H1 (cell line): ENCODE measurements around the gene EFCAB6. TPM values are rescaled to one million over a fixed set of nuclear protein-coding genes. Genes with fewer than 3 reads are reported as not detected.

Experiments
- CTCF ChIA-PET: fragments of 300-600 bp; sonication (Branson Sonifier 250); formaldehyde crosslinking; loops from one replicate; lab custom pipeline; 2021; ENCODE audit not compliant: partially characterized antibody; lab: Charles Lee
- POLR2A ChIA-PET: fragments of 300-600 bp; sonication (Branson Sonifier 250); formaldehyde crosslinking; loops from one replicate; lab custom pipeline; 2021; ENCODE audit warnings: inconsistent platforms; ENCODE audit not compliant: partially characterized antibody; lab: Charles Lee
- DNase-seq, 2 experiments: peaks; one replicate each; pipeline versions ENCODE4 v3.0.0 to v3.0.0-alpha.2; 2010 to 2022; ENCODE audit warnings: low spot score in 2 of 2, low read depth in 1 of 2, mixed read lengths in 1 of 2
- FAIRE-seq: peaks from 2 replicates; lab custom pipeline; 2011; peaks lifted over from hg19 to GRCh38; lab: Jason Lieb, UNC
- H2AFZ ChIP-seq: 2 replicates; pipeline ENCODE4 v1.8.1; 2012; ENCODE audit warnings: low read length, inconsistent platforms
- H2AK5ac ChIP-seq: 2 replicates; pipeline ENCODE4 v1.6.1; 2013; ENCODE audit warnings: low read depth, low read length
- H2BK120ac ChIP-seq: replicated peaks from 2 replicates; pipeline ENCODE3; 2013; ENCODE audit warnings: low read depth, low read length, inconsistent platforms
- H2BK12ac ChIP-seq: 2 replicates; pipeline ENCODE4 v1.6.1; 2013; ENCODE audit warnings: low read depth, low read length
- H2BK15ac ChIP-seq: 2 replicates; pipeline ENCODE4 v1.6.1; 2013; ENCODE audit warnings: low read length
- H2BK20ac ChIP-seq: 2 replicates; pipeline ENCODE4 v1.6.1; 2013; ENCODE audit warnings: low read length
- H2BK5ac ChIP-seq: 2 replicates; pipeline ENCODE4 v1.6.1; 2013; ENCODE audit warnings: low read depth, low read length
- H3K14ac ChIP-seq: 2 replicates; pipeline ENCODE4 v1.6.1; 2013; ENCODE audit warnings: inconsistent platforms; ENCODE audit not compliant: insufficient read length
- H3K18ac ChIP-seq: 2 replicates; pipeline ENCODE4 v1.6.1; 2013; ENCODE audit warnings: low read length; ENCODE audit errors: extremely low read depth
- H3K23ac ChIP-seq: 2 replicates; pipeline ENCODE4 v1.6.1; 2013; ENCODE audit warnings: inconsistent platforms; ENCODE audit not compliant: insufficient read length
- H3K23me2 ChIP-seq: 2 replicates; pipeline ENCODE4 v1.6.1; 2013; ENCODE audit warnings: low read depth, low read length
- H3K27ac ChIP-seq: 2 replicates; pipeline ENCODE4 v1.6.1; 2011; ENCODE audit warnings: low read depth, low read length, inconsistent platforms
- H3K27me3 ChIP-seq, 4 experiments: replicated peaks in 1 of 4; 1 replicate in 1 of 4; 2 replicates in 3 of 4; pipeline versions ENCODE4 v1.6.1 to v1.8.1; 2011 to 2013; ENCODE audit warnings: low read length in 3 of 4, mild to moderate bottlenecking in 3 of 4, inconsistent platforms in 2 of 4, mixed read lengths in 2 of 4, moderate library complexity in 1 of 4; ENCODE audit not compliant: control insufficient read depth in 3 of 4, insufficient read depth in 3 of 4; ENCODE audit errors: extremely low read depth in 1 of 4
- H3K36me3 ChIP-seq, 4 experiments: 2 replicates each; pipeline versions ENCODE4 v1.6.1 to v1.8.1; 2011 to 2013; ENCODE audit warnings: mild to moderate bottlenecking in 4 of 4, low read length in 3 of 4, moderate library complexity in 2 of 4, control low read depth in 1 of 4, inconsistent platforms in 1 of 4; ENCODE audit not compliant: insufficient read depth in 4 of 4, control insufficient read depth in 2 of 4
- H3K4ac ChIP-seq: replicated peaks from 2 replicates; pipeline ENCODE3; 2013; ENCODE audit warnings: low read length, low read depth, mixed read lengths, inconsistent platforms; ENCODE audit not compliant: insufficient read length
- H3K4me1 ChIP-seq, 4 experiments: replicated peaks in 1 of 4; 1 replicate in 1 of 4; 2 replicates in 3 of 4; pipeline versions ENCODE4 v1.6.1 to v1.8.1; 2011 to 2013; ENCODE audit warnings: low read length in 3 of 4, inconsistent platforms in 2 of 4, mixed read lengths in 1 of 4; ENCODE audit not compliant: insufficient read depth in 4 of 4, control insufficient read depth in 3 of 4
- H3K4me2 ChIP-seq, 2 experiments: 2 replicates each; pipeline versions ENCODE4 v1.6.1 to v1.8.1; 2011 to 2013; ENCODE audit warnings: low read depth in 2 of 2, low read length in 2 of 2, control low read depth in 1 of 2, inconsistent platforms in 1 of 2, mild to moderate bottlenecking in 1 of 2; ENCODE audit not compliant: insufficient read depth in 1 of 2
- H3K4me3 ChIP-seq, 4 experiments: fragments of 200-600, 300-600 bp in 1 of 4; sonication (generic), shearing (Covaris generic), sonication (Bioruptor Twin) in 1 of 4; 2 replicates each; pipeline versions ENCODE4 v1.5.1 to v1.8.1; 2011 to 2016; ENCODE audit warnings: low read length in 4 of 4, low read depth in 3 of 4, control low read depth in 2 of 4, inconsistent platforms in 2 of 4, mild to moderate bottlenecking in 2 of 4, mixed read lengths in 1 of 4, moderate library complexity in 1 of 4; ENCODE audit not compliant: insufficient read depth in 2 of 4; ENCODE audit errors: extremely low read depth in 1 of 4
- H3K56ac ChIP-seq: replicated peaks from 2 replicates; pipeline ENCODE3; 2013; ENCODE audit warnings: low read depth, mild to moderate bottlenecking, mixed read lengths, low read length, inconsistent platforms; ENCODE audit not compliant: insufficient read length
- H3K79me1 ChIP-seq: 2 replicates; pipeline ENCODE4 v1.6.1; 2013; ENCODE audit warnings: low read depth, low read length, control low read depth
- H3K79me2 ChIP-seq, 2 experiments: 2 replicates each; pipeline versions ENCODE4 v1.6.1 to v1.8.1; 2012 to 2013; ENCODE audit warnings: low read length in 2 of 2, mild to moderate bottlenecking in 2 of 2, inconsistent platforms in 1 of 2; ENCODE audit not compliant: insufficient read depth in 2 of 2, control insufficient read depth in 1 of 2
- H3K9ac ChIP-seq, 4 experiments: replicated peaks in 1 of 4; 1 replicate in 1 of 4; 2 replicates in 3 of 4; pipeline versions ENCODE4 v1.6.1 to v1.8.1; 2011 to 2013; ENCODE audit warnings: low read depth in 3 of 4, low read length in 3 of 4, control low read depth in 2 of 4, mild to moderate bottlenecking in 2 of 4, moderate library complexity in 2 of 4, inconsistent platforms in 1 of 4; ENCODE audit errors: extremely low read depth in 1 of 4
- H3K9me3 ChIP-seq, 2 experiments: 2 replicates each; pipeline versions ENCODE4 v1.6.1 to v1.8.1; 2012 to 2013; ENCODE audit warnings: mild to moderate bottlenecking in 2 of 2, moderate library complexity in 2 of 2, control low read depth in 1 of 2, inconsistent platforms in 1 of 2, low read depth in 1 of 2, low read length in 1 of 2, mixed read lengths in 1 of 2; ENCODE audit not compliant: insufficient read depth in 2 of 2
- H4K20me1 ChIP-seq, 2 experiments: replicated peaks in 1 of 2; 2 replicates each; pipeline versions ENCODE3 to v1.8.1; 2011 to 2013; ENCODE audit warnings: inconsistent platforms in 2 of 2, low read length in 2 of 2, mild to moderate bottlenecking in 1 of 2; ENCODE audit not compliant: insufficient read depth in 2 of 2, control insufficient read depth in 1 of 2
- H4K5ac ChIP-seq: 2 replicates; pipeline ENCODE4 v1.6.1; 2013; ENCODE audit warnings: low read length, low read depth, mixed read lengths, inconsistent platforms; ENCODE audit not compliant: insufficient read length
- H4K8ac ChIP-seq: 2 replicates; pipeline ENCODE4 v1.8.0; 2013; ENCODE audit warnings: mild to moderate bottlenecking, moderate library complexity, low read length, inconsistent platforms; ENCODE audit not compliant: insufficient read depth; ENCODE audit errors: extremely low read depth
- H4K91ac ChIP-seq: replicated peaks from 2 replicates; pipeline ENCODE3; 2013; ENCODE audit warnings: low read length, mixed read lengths, inconsistent platforms; ENCODE audit not compliant: insufficient read length
- CTBP2 ChIP-seq: IDR thresholded peaks from 2 replicates; pipeline ENCODE4 v1.7.0; 2011; ENCODE audit warnings: borderline replicate concordance, mild to moderate bottlenecking, moderate library complexity, mixed read lengths, low read length; ENCODE audit not compliant: insufficient read depth, insufficient read length
- FOSL1 ChIP-seq: IDR thresholded peaks from 2 replicates; pipeline ENCODE4 v1.6.1; 2011; ENCODE audit warnings: mild to moderate bottlenecking, low read depth, low read length, moderate library complexity; ENCODE audit not compliant: insufficient read depth
- POLR2A ChIP-seq, 2 experiments: IDR thresholded peaks; 1 replicate in 1 of 2; 2 replicates in 1 of 2; pipeline ENCODE4 v1.6.1; 2011; ENCODE audit warnings: low read depth in 2 of 2, low read length in 2 of 2, mild to moderate bottlenecking in 2 of 2; ENCODE audit errors: control extremely low read depth in 1 of 2
- RAD21 ChIP-seq, 2 experiments: IDR thresholded peaks in 1 of 2; conservative IDR thresholded peaks in 1 of 2; 2 replicates each; pipeline ENCODE4 v1.6.1; 2011; ENCODE audit warnings: low read depth in 2 of 2, low read length in 2 of 2, improper control_type of control experiment in 1 of 2, inconsistent platforms in 1 of 2, mild to moderate bottlenecking in 1 of 2, moderate library complexity in 1 of 2
- RFX5 ChIP-seq: IDR thresholded peaks from 2 replicates; pipeline ENCODE4 v1.6.1; 2011; ENCODE audit warnings: low read depth, low read length, improper control_type of control experiment, borderline replicate concordance
- SIRT6 ChIP-seq: IDR thresholded peaks from one replicate; pipeline ENCODE4 v1.7.1; 2012; ENCODE audit warnings: low read length, inconsistent platforms
- SIX5 ChIP-seq: IDR thresholded peaks from 2 replicates; pipeline ENCODE4 v1.6.1; 2011; ENCODE audit warnings: mild to moderate bottlenecking, low read depth, low read length
- WGBS, 2 experiments: shearing (Covaris generic) in 1 of 2; methylation state at CpG; one replicate each; pipeline versions ENCODE4 v1.1.6 to v1.1.7; 2013 to 2015; ENCODE audit warnings: low lambda C conversion rate in 2 of 2, mixed read lengths in 2 of 2, inconsistent platforms in 1 of 2, low coverage in 1 of 2, missing lambda C conversion rate in 1 of 2; ENCODE audit not compliant: insufficient replicate concordance in 2 of 2, insufficient coverage in 1 of 2, insufficient read length in 1 of 2; ENCODE audit errors: extremely low coverage in 1 of 2, missing lambda C conversion rate in 1 of 2; 5-methylcytosine and 5-hydroxymethylcytosine counted together
- polyA plus RNA-seq, 7 experiments: library from polyadenylated mRNA; depleted of rRNA in 3 of 7; stranded (reverse) in 5 of 7; unstranded in 2 of 7; fragments of >200 nt in 5 of 7; fragments of 200-250 nt in 2 of 7; gene quantifications; 1 replicate in 5 of 7; 2 replicates in 1 of 7; 4 replicates in 1 of 7; pipeline versions ENCODE4 v1.2.1 to v1.2.3, GENCODE V29; 2011 to 2013; ENCODE audit warnings: missing spikeins in 2 of 7, mixed read lengths in 2 of 7
- total RNA-seq: library from RNA; stranded (reverse); fragmentation: NEBNext Ultra II Directional; extraction: Animal tissue kit (Norgen Biotek cat#: 25700); gene quantifications from 2 replicates; pipeline ENCODE4 v1.2.1, GENCODE V29; 2021

EFCAB6 gene
- total and polyA plus RNA-seq, 2 of the 8 experiments (the other 6 are each of a cell fraction or from before 2014, with no cell fraction given) = 0.32 to 1.7 TPM

DNA sequence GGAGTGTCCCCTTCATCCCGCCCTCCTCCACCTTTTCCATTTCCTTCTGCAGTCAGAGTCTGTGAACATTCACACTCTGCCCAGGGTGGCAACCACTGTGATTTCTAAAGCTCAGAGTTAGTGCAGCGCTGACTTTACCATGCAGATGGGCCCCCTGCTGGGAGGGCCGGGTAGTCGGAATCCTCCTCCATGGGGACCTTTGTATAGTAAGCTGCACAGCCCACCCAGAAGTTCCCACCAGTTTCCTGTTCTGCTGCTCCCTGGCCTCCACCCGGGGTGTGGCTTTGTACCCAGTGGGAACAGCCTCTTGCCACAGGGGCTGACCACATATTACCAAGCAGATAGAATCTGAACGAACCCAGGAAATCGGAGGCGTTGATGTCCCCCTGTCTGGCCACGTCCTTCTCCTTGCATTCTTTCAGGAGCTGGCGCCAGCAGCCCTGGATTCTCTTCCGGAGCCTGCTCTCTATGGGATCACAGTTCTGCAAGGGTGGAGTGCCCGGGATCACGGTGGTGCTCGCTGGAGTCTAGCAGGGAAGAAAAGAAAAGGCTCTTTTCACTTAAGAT is 275.0 kb downstream of the EFCAB6 start:
- H3K79me1 ChIP-seq = no peaks in the 10 kb centered on the region
- H2BK12ac ChIP-seq = no peak overlapping the region
- H2BK20ac ChIP-seq = no peak overlapping the region
- no peak overlapping the region for H3K9ac ChIP-seq
- H4K5ac ChIP-seq = no peak overlapping the region
- ChIA-PET POLR2A (no interaction called here), CTCF (interaction anchor here (0.7 to 1.1 kb wide), 2 partner anchors 263 to 404 kb away, joined by 3 read pairs; no protein-coding TSS in a partner anchor)
- no peak overlapping the region for H2BK5ac ChIP-seq
- peaks cover 5 to 11% of the 10 kb centered on the region in 2 experiments; a peak in 3 of 4 replicates for H3K9me3 ChIP-seq
- H3K79me2 ChIP-seq = no peaks in the 10 kb centered on the region
- no peak overlapping the region for H3K18ac ChIP-seq
- H3K23ac ChIP-seq = no peak overlapping the region
- no peak overlapping the region for H2AFZ ChIP-seq
- 92% methylated on average over 14 of the region's 14 CpGs; no CpG with 5 or more reads in 1 of the 2 experiments for WGBS, 2 experiments
- H3K4me3 ChIP-seq = no peak overlapping the region
- H4K91ac ChIP-seq = no peak overlapping the region
- H4K20me1 ChIP-seq = no peaks in the 10 kb centered on the region
- no peak overlapping the region for H3K4ac ChIP-seq
- no peaks in the 10 kb centered on the region for H3K23me2 ChIP-seq
- no peak for FAIRE-seq
- no peaks in the 10 kb centered on the region for H3K27me3 ChIP-seq
- no peak overlapping the region for H2BK15ac ChIP-seq
- H3K36me3 ChIP-seq = no peaks in the 10 kb centered on the region
- no peak overlapping the region for H3K14ac ChIP-seq
- DNase-seq = no peak
- no peaks in the 10 kb centered on the region for H3K4me1 ChIP-seq
- H3K4me2 ChIP-seq = no peak overlapping the region
- no peak overlapping the region for H2AK5ac ChIP-seq
- no peak overlapping the region for H4K8ac ChIP-seq
- no peak overlapping the region for H3K56ac ChIP-seq
- H3K27ac ChIP-seq = no peak overlapping the region
- H2BK120ac ChIP-seq = no peak overlapping the region
- no peak for TF ChIP-seq FOSL1
- no peak for TF ChIP-seq RFX5
- TF ChIP-seq CTBP2 = no peak
- no peak for TF ChIP-seq SIX5
- no peak for TF ChIP-seq POLR2A (IDR thresholded peaks at IDR 0.05; ENCODE audit: control extremely low read depth in 1 of 2, low read depth in 2 of 2, low read length in 2 of 2)
- no peak for TF ChIP-seq RAD21 (IDR thresholded peaks at IDR 0.05 in 1 of 2, conservative IDR thresholded peaks at IDR 0.05 in 1 of 2; ENCODE audit: low read depth in 2 of 2, low read length in 2 of 2)
- TF ChIP-seq SIRT6 = no peak
